C4-2B (cell line): Measurements from ENCODE around the gene SYK.

Experiments
- ZFX ChIP-seq: fragments of 450-650 bp; IDR thresholded peaks from 2 replicates; pipeline ENCODE4 v1.6.1; 2017
- TF ChIP-seq, protein P1 (sequence below): fragments of 450-650 bp; conservative IDR thresholded peaks from 2 replicates; pipeline ENCODE4 v1.5.1; 2017; ENCODE audit warnings: mild to moderate bottlenecking

- TF ChIP-seq, protein P1, sequence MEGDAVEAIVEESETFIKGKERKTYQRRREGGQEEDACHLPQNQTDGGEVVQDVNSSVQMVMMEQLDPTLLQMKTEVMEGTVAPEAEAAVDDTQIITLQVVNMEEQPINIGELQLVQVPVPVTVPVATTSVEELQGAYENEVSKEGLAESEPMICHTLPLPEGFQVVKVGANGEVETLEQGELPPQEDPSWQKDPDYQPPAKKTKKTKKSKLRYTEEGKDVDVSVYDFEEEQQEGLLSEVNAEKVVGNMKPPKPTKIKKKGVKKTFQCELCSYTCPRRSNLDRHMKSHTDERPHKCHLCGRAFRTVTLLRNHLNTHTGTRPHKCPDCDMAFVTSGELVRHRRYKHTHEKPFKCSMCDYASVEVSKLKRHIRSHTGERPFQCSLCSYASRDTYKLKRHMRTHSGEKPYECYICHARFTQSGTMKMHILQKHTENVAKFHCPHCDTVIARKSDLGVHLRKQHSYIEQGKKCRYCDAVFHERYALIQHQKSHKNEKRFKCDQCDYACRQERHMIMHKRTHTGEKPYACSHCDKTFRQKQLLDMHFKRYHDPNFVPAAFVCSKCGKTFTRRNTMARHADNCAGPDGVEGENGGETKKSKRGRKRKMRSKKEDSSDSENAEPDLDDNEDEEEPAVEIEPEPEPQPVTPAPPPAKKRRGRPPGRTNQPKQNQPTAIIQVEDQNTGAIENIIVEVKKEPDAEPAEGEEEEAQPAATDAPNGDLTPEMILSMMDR = no peak
- TF ChIP-seq ZFX = no peak
Measured at GRCh38 chr9:90909747-90910283, 108.2 kb downstream of the SYK start.
